Activated T-cell treated with anti-CD3 and anti-CD28 coated beads, Interleukin-2, amount 50 U/mL, for 4 hours (primary cell): ENCODE results near the gene PROX1. TPM values are rescaled to one million over a fixed set of nuclear protein-coding genes. Genes with fewer than 3 reads are reported as not detected.
A peak's percentile ranks its signal among the peaks of the same experiment; 100 is the strongest.

Experiments
- ATAC-seq, 2 donors: fragments of 200-7000 bp; cut with Tn5 transposase; one replicate each; pipeline ENCODE4 v1.10.0; 2021
- DNase-seq: peaks from one replicate; pipeline ENCODE4 v3.0.0-alpha.2; 2020
- H3K27me3 Mint-ChIP-seq: one replicate; pipeline ENCODE4 v1.8.0; 2021; ENCODE audit warnings: low read depth, mixed read lengths
- H3K36me3 Mint-ChIP-seq: one replicate; pipeline ENCODE4 v1.8.0; 2022; ENCODE audit warnings: mixed read lengths; ENCODE audit not compliant: insufficient read depth
- H3K4me1 Mint-ChIP-seq: one replicate; pipeline ENCODE4 v1.8.0; 2021; ENCODE audit warnings: low read depth, mixed read lengths
- H3K4me3 Mint-ChIP-seq: one replicate; pipeline ENCODE4 v1.8.0; 2021; ENCODE audit warnings: mild to moderate bottlenecking, moderate library complexity, mixed read lengths
- H3K9me3 Mint-ChIP-seq: one replicate; pipeline ENCODE4 v1.8.0; 2021; ENCODE audit warnings: mixed read lengths
- total RNA-seq, 3 donors: library from RNA; stranded (reverse); gene quantifications; one replicate each; pipeline ENCODE4 v1.2.1, GENCODE V29; 2021

Gene PROX1
- total RNA-seq, 3 donors from 2014 or later, result 0.03 to 0.13 (median 0.08) TPM

DNA sequence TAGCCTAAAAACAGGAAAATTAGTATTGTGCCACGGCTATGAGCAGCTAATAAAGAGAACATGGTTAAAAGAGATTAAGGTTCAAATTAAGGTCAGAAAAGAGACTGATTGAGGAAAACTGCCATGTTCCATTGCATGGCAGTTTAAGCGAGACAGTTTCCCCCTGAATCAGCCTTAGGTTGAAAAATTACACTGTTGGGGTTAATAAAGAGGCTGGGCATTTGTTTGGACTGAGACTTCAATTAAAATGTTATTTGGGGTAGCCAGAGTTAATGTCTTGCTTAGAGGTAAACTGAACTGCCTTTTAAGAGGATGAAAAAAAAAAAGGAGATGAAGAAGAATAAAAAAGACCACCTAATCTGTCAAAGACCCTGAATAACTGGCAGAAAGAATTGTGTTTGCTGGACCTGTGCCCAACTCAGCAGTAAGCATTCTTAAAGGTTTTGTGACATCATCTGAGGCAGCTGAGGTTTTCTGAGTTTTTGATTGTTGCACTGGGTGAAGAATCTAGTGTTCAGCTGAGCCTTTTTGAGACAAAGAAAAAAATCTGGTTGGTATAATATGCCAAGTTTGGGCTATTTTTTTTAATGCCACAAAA lies 17.7 kb upstream of the PROX1 start:
- Mint-ChIP-seq H3K4me3 (no peak overlapping the region), H3K4me1 (no peaks in the 10 kb centered on the region), H3K27me3 (peaks cover 19% of the 10 kb centered on the region), H3K9me3 (no peaks in the 10 kb centered on the region), H3K36me3 (no peaks in the 10 kb centered on the region)
- no peak for DNase-seq
- ATAC-seq, result no peak

- Mint-ChIP-seq H3K4me1 (no peaks in the 10 kb centered on the region), H3K9me3 (no peaks in the 10 kb centered on the region), H3K36me3 (no peaks in the 10 kb centered on the region), H3K4me3 (no peak overlapping the region), H3K27me3 (peaks cover 23% of the 10 kb centered on the region)
- DNase-seq, result no peak
- ATAC-seq, result no peak
These were observed 15.6 kb upstream of the PROX1 start for GRCh38 chr1:213972141-213972540.

DNA sequence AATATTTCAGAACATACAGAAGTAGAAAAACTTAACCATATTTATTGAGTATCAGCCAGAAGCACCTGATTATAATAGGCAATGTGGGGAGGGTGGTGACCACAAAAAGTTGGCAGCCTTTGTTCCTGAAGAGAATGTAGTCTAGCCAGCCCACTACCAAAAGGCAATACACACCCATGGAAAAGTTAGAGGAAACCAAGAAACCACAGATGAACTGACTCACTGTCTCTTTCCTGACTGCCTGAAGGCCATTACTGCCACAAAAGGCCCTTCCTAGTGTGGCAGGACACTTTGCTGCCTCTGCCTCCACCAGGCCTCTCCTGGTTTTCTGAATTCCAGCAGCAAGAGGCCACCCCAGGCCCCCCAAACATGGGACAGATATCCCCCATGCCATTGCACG lies 14.6 kb upstream of the PROX1 start:
- H3K4me1 Mint-ChIP-seq, result no peaks in the 10 kb centered on the region
- H3K9me3 Mint-ChIP-seq, result no peaks in the 10 kb centered on the region
- ATAC-seq (no peak), DNase-seq (no peak)
- no peaks in the 10 kb centered on the region for H3K36me3 Mint-ChIP-seq
- H3K4me3 Mint-ChIP-seq, result no peak overlapping the region
- peaks cover 32% of the 10 kb centered on the region for H3K27me3 Mint-ChIP-seq

- H3K4me1 Mint-ChIP-seq, result peaks cover 6% of the 10 kb centered on the region
- H3K36me3 Mint-ChIP-seq, result no peaks in the 10 kb centered on the region
- DNase-seq (no peak), ATAC-seq (no peak)
- H3K27me3 Mint-ChIP-seq, result peaks cover 56% of the 10 kb centered on the region
- H3K4me3 Mint-ChIP-seq, result no peak overlapping the region
- no peaks in the 10 kb centered on the region for H3K9me3 Mint-ChIP-seq
These were observed 10.9 kb upstream of the PROX1 start for GRCh38 chr1:213976665-213977485.

DNA sequence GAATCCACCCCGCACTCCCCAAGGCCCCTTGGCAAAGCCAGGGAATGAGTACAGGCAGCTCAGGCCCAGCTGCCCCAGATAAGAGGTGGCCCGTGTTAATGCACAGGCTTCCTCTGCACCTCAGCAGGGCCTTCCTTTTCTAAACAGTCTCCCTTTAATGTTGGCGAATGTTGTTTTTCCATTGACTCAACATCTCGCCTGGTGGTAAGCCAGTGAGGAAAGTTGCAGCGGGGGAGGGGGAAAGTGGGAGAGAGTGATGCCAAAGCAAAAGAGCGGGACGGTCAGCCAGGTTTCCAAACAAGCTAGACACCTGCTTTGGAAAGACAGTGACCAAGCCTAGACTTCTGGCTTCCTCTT lies 10.3 kb upstream of the PROX1 start:
- Mint-ChIP-seq H3K27me3 (peaks cover 62% of the 10 kb centered on the region), H3K4me3 (no peak overlapping the region), H3K9me3 (no peaks in the 10 kb centered on the region), H3K4me1 (peaks cover 6% of the 10 kb centered on the region), H3K36me3 (no peaks in the 10 kb centered on the region)
- DNase-seq (no peak), ATAC-seq (no peak)

DNA sequence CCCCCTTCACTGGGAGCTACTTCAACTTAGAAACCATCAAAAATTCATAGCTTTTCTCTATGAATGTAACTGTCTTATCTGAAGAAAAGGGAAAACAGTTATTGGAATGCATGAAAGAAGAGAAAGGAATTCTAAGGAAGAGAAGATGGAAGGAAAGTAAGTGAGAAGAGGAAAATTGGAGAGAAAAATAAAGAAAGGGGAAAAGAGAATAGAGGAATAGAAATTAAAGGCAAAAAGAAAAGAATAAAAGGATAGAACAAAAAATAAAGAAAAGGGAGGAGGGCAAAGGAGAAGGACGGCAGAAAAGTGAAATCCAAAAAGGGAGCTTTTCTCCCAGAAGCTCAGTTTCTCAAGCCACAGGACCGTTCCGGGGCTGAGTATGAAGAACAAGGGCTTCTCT lies 9.9 kb upstream of the PROX1 start:
- no peak for ATAC-seq
- Mint-ChIP-seq H3K27me3 (peaks cover 62% of the 10 kb centered on the region), H3K4me1 (peaks cover 6% of the 10 kb centered on the region), H3K4me3 (no peak overlapping the region), H3K36me3 (no peaks in the 10 kb centered on the region), H3K9me3 (no peaks in the 10 kb centered on the region)
- DNase-seq, result no peak

- H3K4me3 Mint-ChIP-seq, result no peak overlapping the region
- no peaks in the 10 kb centered on the region for H3K9me3 Mint-ChIP-seq
- no peak for DNase-seq
- H3K36me3 Mint-ChIP-seq, result no peaks in the 10 kb centered on the region
- H3K4me1 Mint-ChIP-seq, result peaks cover 10% of the 10 kb centered on the region
- peaks cover 76% of the 10 kb centered on the region for H3K27me3 Mint-ChIP-seq
- ATAC-seq, result no peak
These were observed 7.8 kb upstream of the PROX1 start for GRCh38 chr1:213979751-213980586.

- H3K4me3 Mint-ChIP-seq, result no peak overlapping the region
- no peaks in the 10 kb centered on the region for H3K9me3 Mint-ChIP-seq
- DNase-seq (no peak), ATAC-seq (no peak)
- peaks cover 14% of the 10 kb centered on the region for H3K4me1 Mint-ChIP-seq
- peaks cover 78% of the 10 kb centered on the region for H3K27me3 Mint-ChIP-seq
- no peaks in the 10 kb centered on the region for H3K36me3 Mint-ChIP-seq
These were observed 6.9 kb upstream of the PROX1 start for GRCh38 chr1:213980906-213981305.

DNA sequence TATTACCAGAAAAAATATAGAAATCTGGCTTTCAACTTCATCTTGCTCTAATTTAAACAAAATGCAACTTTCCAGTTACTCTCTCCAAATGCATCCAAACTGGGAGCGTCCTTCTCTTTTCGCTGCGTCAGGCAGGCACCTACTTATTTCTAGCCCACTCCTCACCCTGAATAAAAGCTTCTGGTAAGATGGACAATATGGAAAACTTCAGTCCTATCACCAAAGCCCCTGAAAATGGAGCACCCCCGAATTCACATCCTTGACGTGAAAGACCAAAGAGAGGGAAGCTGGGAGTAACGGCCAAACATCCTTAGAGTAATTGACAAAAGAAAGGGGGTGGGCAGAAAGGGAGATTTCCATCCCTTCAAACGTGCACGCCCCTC lies 5.5 kb upstream of the PROX1 start:
- H3K27me3 Mint-ChIP-seq, result peaks cover 86% of the 10 kb centered on the region
- H3K36me3 Mint-ChIP-seq, result no peaks in the 10 kb centered on the region
- no peaks in the 10 kb centered on the region for H3K9me3 Mint-ChIP-seq
- no peak overlapping the region for H3K4me3 Mint-ChIP-seq
- H3K4me1 Mint-ChIP-seq, result peaks cover 21% of the 10 kb centered on the region
- no peak for DNase-seq
- ATAC-seq, result no peak

DNA sequence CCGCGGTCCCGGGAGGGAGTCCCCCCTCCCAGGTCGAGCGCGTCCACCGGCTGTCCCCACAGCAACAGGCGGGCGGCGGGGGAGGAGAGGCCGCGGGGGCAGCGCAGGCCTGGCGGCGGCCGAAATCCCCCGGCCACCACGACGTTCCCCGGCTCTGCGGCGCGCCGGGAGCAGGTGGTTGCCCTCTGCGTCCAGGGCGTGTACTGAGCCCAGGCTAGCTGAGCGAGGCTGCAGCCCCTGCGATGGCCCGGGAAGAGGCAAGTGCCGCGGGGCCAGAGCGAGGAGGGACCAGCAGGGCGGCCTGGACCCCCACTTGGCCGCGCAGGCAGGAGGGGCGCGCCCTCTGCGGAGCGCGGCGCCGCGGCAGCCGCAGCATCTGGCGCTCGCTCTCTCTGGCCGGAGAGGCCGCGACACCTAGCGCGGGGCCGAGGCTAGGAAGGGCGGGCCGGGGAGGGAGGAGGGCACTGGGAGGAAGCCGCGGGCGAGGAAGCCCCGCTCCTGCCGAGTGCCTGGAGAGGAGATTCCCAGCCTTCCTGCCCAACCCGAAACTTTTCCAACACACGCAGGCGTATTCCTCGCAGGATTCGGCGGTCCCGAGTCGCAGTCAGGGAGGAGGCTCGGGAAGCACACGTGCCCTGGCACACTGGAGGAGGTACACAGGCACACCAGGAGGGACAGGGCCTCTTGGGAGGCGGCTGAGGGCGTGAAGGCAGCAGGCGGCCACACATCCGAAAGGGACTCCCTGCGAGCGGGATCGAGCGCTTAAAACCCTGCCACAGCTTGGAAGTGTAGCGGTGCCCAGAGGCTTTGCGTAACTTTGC lies 4.9 kb upstream of the PROX1 start:
- H3K4me3 Mint-ChIP-seq, result no peak overlapping the region
- H3K36me3 Mint-ChIP-seq, result no peaks in the 10 kb centered on the region
- ATAC-seq, result peak in 1 of 2 donors; percentile 16
- no peak for DNase-seq
- H3K9me3 Mint-ChIP-seq, result no peaks in the 10 kb centered on the region
- H3K27me3 Mint-ChIP-seq, result peaks cover 85% of the 10 kb centered on the region
- peaks cover 24% of the 10 kb centered on the region for H3K4me1 Mint-ChIP-seq

DNA sequence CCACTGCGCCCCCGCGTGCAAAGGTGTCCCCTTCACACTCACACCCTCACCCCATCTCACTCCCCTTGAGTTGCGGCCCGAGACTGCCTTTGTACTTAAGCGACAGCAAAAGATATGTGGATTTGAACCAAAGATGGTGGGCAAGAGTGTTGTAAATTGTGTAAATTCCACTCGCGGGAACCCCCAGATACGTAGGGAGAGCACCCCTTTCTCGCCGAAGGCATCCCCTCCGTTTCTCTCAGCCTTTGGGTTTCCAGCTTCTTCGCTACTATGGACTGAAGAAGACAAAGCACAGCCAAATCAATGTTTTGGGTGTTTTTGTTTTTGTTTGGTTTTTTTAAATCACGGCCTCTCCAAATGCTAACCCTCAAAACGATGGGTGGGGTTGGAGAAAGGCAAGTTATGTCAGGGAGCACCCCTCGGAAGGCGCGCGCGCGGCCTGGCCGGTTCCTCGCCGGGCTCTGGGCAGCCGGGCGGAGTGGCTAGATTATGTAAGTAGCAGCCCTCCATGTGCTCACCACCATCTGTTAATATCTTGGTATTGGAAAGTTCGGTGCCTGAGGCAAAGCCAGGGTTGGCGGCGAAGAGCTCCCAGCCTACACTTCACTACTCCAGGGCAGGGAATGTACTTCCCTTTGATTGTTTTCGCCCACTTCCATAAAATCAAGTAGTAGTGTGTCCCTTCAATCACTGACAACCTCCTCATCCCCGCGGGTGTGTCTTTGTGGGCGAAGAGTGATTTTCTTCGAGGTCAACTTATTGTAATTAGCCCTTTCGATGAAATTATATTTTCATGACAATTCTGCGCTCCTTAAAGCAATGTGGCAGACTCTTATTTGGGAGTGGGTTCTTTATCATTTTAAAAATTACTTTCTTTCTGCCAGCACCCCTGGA lies 4.0 kb upstream of the PROX1 start:
- Mint-ChIP-seq H3K4me1 (peaks cover 31% of the 10 kb centered on the region), H3K27me3 (peaks cover 85% of the 10 kb centered on the region), H3K4me3 (no peak overlapping the region), H3K36me3 (no peaks in the 10 kb centered on the region), H3K9me3 (no peaks in the 10 kb centered on the region)
- DNase-seq (no peak), ATAC-seq (no peak)

DNA sequence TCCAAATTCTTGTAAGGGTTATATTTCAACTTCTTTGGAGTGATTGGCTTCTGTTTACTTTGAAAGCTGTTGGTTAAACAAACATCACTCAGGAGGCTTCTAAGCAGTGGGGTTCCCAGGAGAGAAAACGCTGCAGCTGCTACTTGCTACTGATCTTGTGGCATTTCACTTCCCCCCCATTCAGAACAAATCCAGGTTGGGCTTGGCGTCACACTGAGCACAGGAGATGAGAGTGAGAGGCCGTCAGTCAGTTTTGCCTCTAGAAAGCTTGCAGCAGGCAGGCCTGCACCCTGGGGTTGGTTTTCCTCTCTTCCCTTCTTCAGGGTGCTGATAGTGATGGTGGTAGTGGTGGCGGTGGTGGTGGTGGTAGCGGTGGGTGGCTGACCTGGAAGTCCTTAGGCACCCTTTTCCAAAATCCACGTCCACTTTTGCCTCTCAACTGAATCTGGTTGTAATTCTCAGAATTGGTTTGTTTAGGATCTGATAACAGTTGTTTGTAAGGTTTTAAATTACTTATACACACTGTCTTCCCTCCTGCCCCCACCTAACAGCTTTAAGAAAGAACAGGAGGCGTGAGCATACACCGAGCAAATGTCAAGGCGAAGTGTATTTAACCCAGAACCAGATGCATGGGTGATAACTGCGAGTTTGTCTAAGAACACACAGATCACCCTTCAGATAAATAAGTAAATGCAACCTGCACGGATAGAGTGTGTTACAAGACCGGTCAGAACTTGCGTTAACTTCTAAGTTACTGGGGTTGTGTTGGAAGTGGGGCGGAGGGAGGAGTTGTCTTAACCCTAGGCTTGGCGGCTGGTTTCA lies 3.2 kb upstream of the PROX1 start:
- H3K36me3 Mint-ChIP-seq, result no peaks in the 10 kb centered on the region
- no peak for DNase-seq
- ATAC-seq, result no peak
- no peaks in the 10 kb centered on the region for H3K9me3 Mint-ChIP-seq
- peaks cover 37% of the 10 kb centered on the region for H3K4me1 Mint-ChIP-seq
- H3K27me3 Mint-ChIP-seq, result peaks cover 85% of the 10 kb centered on the region
- no peak overlapping the region for H3K4me3 Mint-ChIP-seq
